NB4 (cell line): ENCODE results near the gene ROBO1.

Experiments
- DNase-seq: peaks from one replicate; pipeline ENCODE4 v3.0.0; 2010; ENCODE audit warnings: low read depth
- H3K4me3 ChIP-seq: one replicate; pipeline ENCODE4 v1.5.1; 2011; ENCODE audit warnings: mild to moderate bottlenecking, low read depth, low read length, moderate library complexity
- CTCF ChIP-seq: IDR thresholded peaks from one replicate; pipeline ENCODE4 v1.5.1; 2012; ENCODE audit warnings: low read depth, low read length
- MYC ChIP-seq: IDR thresholded peaks from 2 replicates; pipeline ENCODE4 v1.6.1; 2011; ENCODE audit warnings: low read depth, low read length
- POLR2A ChIP-seq: IDR thresholded peaks from 2 replicates; pipeline ENCODE4 v1.6.1; 2011; ENCODE audit warnings: mild to moderate bottlenecking; ENCODE audit not compliant: insufficient read length; ENCODE audit errors: extremely low read depth
- TF ChIP-seq, protein P1 (sequence below): IDR thresholded peaks from 2 replicates; pipeline ENCODE4 v1.6.1; 2011; ENCODE audit warnings: low read depth, low read length

ROBO1 gene

DNA sequence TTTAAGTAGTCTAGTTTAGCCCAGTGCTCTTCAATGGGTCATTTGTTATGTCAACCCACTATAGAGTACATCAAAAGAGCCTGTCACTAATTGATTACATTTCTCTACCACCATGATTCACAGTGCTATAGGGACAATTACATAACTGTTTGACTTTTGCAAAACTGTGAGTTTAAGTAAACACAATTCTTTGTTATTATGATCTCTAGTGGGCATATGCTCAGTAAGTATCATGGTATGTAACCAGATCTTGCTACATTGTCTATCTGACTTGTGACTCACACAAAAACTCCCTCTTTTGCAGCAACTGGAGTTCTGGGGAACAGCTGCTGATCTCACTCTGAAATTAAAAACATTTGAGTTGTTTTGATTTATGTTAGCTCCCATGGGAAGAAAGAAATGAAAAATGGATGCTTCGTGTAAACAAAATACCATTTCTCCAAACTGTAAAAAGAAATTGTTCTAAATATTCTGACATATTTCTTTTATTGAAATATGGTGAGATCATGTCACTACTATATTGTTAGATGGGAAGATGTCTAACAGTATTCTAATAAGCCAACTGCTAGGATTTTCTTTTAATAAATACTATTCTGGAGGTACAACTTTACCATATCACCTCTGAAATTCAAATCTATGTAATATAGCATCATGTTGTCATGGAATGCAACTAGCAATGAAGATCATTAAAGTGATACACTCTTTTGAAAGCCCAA is 470.4 kb downstream of the ROBO1 start:
- no peak overlapping the region for H3K4me3 ChIP-seq
- no peak for DNase-seq
- no peak for TF ChIP-seq MYC

DNA sequence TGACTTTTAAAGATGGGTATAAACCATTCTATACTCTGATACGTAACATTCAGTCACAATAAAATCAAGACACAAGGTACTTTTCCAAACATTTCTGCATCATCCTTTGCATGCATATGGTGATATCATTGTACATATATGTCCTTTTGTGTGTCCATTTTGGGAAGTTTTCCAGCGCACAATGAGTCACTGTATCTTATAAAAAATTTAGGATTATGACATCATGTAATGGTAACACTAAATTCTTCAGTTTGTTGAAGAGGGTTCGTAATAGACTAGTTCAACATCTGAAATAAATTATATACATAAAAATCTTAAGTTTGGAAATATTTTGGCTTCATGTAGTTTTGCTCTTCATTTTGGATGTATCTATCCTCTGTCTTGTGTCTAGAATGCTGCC is 480.9 kb downstream of the ROBO1 start:
- no peak for DNase-seq
- no peak overlapping the region for H3K4me3 ChIP-seq
- no peak for TF ChIP-seq POLR2A
- TF ChIP-seq, protein P1, sequence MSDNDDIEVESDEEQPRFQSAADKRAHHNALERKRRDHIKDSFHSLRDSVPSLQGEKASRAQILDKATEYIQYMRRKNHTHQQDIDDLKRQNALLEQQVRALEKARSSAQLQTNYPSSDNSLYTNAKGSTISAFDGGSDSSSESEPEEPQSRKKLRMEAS: no peak
- TF ChIP-seq MYC: no peak
- TF ChIP-seq CTCF: no peak

DNA sequence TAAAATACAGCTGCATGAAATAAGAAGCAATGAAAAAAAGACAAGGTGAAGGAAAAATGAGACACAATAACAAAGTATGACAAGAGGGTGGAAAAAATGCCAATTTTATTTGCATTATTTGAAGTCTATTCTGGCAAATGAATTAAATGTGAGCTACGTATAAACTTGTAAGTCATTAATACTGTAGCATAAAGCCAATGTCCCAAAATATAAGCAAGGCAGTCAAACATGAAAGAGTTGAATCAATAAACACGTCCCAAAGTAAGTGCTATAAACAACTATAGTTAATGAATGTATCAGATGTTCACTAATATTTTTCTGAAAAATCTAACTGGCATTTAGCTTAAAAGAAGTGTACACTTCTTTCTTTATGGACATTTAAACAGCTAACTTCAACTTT is 481.9 kb downstream of the ROBO1 start:
- DNase-seq: no peak
- TF ChIP-seq CTCF (no peak), MYC (no peak), POLR2A (no peak)
- TF ChIP-seq, protein P1: no peak
- no peak overlapping the region for H3K4me3 ChIP-seq

- no peak for DNase-seq
- H3K4me3 ChIP-seq: no peak overlapping the region
- TF ChIP-seq, protein P1: no peak
- TF ChIP-seq POLR2A: no peak
- TF ChIP-seq MYC: no peak
- no peak for TF ChIP-seq CTCF
These were observed 482.4 kb downstream of the ROBO1 start for GRCh38 chr3:79285380-79285779.

DNA sequence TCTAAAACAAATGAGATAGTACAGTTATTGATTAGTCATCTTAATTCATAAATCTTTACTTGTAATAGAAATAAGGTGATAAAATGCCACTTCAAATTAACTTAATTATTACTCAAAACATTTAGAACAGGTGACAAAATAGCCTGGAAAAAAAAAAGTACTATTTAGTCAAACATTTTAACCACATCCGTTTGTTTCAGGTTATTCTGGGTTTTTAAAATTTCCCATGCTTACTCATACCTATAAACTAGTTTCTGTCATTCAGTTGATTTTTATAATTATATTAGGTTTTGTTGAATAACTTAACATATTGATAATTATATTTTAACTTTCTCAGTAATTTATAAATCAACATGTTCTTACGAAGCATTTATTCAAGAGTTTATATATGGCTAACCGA is 483.0 kb downstream of the ROBO1 start:
- TF ChIP-seq POLR2A: no peak
- TF ChIP-seq, protein P1: no peak
- no peak for TF ChIP-seq MYC
- TF ChIP-seq CTCF: no peak
- DNase-seq: no peak
- H3K4me3 ChIP-seq: no peak overlapping the region

DNA sequence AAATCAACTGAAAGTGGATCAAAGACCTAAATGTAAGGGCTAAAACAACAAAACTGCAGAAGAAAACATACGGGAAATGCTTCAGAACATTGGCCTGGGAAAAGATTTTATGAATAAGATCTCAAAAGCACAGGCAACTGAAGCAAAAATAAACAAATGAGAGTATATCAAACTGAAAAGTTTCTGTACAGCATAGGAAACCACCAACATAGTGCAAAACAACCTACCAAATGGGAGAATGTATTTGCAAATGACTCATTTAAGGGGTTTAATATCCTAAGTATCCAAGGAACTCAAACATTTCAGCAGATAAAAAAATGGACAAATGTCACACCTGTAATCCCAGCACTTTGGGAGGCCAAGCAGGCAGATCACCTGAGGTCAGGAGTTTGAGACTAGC is 489.1 kb downstream of the ROBO1 start:
- H3K4me3 ChIP-seq: no peak overlapping the region
- TF ChIP-seq, protein P1: no peak
- TF ChIP-seq POLR2A: no peak
- no peak for DNase-seq

DNA sequence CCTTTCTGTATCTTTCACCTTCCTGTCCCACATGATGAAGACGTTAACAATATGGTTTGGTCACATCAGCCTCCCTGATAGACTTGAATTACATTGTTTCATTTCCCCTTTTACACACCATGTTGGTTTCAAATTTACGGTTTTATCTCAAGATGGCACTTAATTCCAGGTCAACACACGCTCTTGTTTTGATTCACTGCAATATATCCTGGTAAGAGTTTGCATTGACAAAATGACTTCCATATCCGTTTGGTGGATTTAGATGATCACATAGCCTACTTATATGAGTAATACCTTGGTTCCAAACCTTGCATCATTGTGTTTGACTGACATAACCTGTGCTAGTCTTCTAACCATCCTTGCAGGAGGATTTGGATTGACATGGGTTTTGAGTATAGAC is 499.4 kb downstream of the ROBO1 start:
- H3K4me3 ChIP-seq: no peak overlapping the region
- TF ChIP-seq MYC: no peak
- DNase-seq: no peak
